Liver (tissue), 9 donors: ENCODE measurements around the gene CREB1. TPM values are rescaled to one million over a fixed set of nuclear protein-coding genes. Genes with fewer than 3 reads are reported as not detected.
"Not testable (repeated sequence)": the region's sequence is repeated elsewhere in the genome, so short reads cannot be mapped to it uniquely, and the experiment has no call there.

Experiments
- DNase-seq: peaks from one replicate; pipeline ENCODE4 v3.0.0-alpha.2; 2017; ENCODE audit warnings: low spot score
- H3K27ac ChIP-seq, 2 donors: one replicate each; pipeline ENCODE4 v1.7.0; 2013; ENCODE audit warnings: inconsistent platforms in 2 of 2, low read length in 2 of 2, control low read depth in 1 of 2, low read depth in 1 of 2, mild to moderate bottlenecking in 1 of 2
- H3K27me3 ChIP-seq, 4 donors: one replicate each; pipeline versions ENCODE4 v1.6.1 to v1.7.0; 2013; ENCODE audit warnings: low read length in 3 of 4, inconsistent platforms in 1 of 4, mild to moderate bottlenecking in 1 of 4, moderate library complexity in 1 of 4; ENCODE audit not compliant: control insufficient read depth in 4 of 4, insufficient read depth in 4 of 4
- H3K36me3 ChIP-seq, 4 donors: one replicate each; pipeline versions ENCODE4 v1.6.1 to v1.7.0; 2013; ENCODE audit warnings: low read length in 3 of 4, mild to moderate bottlenecking in 3 of 4, low read depth in 1 of 4, moderate library complexity in 1 of 4; ENCODE audit not compliant: control insufficient read depth in 4 of 4, insufficient read depth in 3 of 4
- H3K4me1 ChIP-seq, 4 donors: one replicate each; pipeline versions ENCODE4 v1.6.1 to v1.7.0; 2013; ENCODE audit warnings: low read length in 3 of 4, mild to moderate bottlenecking in 3 of 4, moderate library complexity in 1 of 4; ENCODE audit not compliant: control insufficient read depth in 4 of 4, insufficient read depth in 4 of 4
- H3K4me3 ChIP-seq, 3 donors: one replicate each; pipeline versions ENCODE4 v1.6.1 to v1.7.0; 2013; ENCODE audit warnings: low read length in 3 of 3, control low read depth in 1 of 3, low read depth in 1 of 3, mild to moderate bottlenecking in 1 of 3
- H3K9ac ChIP-seq, 2 donors: one replicate each; pipeline ENCODE4 v1.7.0; 2013; ENCODE audit warnings: low read length in 2 of 2, mild to moderate bottlenecking in 2 of 2, moderate library complexity in 2 of 2, control low read depth in 1 of 2, low read depth in 1 of 2
- H3K9me3 ChIP-seq, 4 donors: one replicate each; pipeline versions ENCODE4 v1.6.1 to v1.7.0; 2013; ENCODE audit warnings: low read length in 3 of 4; ENCODE audit not compliant: control insufficient read depth in 4 of 4
- EGR1 ChIP-seq, 2 donors: IDR thresholded peaks; 2 replicates each; pipeline ENCODE4 v1.6.1; 2016 to 2018; ENCODE audit warnings: antibody characterized with exemption in 2 of 2, low read depth in 2 of 2
- FOXA1 ChIP-seq: IDR thresholded peaks from 2 replicates; pipeline ENCODE4 v1.6.1; 2016; ENCODE audit warnings: antibody characterized with exemption
- FOXA2 ChIP-seq: IDR thresholded peaks from 2 replicates; pipeline ENCODE4 v1.6.1; 2016; ENCODE audit warnings: antibody characterized with exemption
- GABPA ChIP-seq, 2 donors: IDR thresholded peaks in 1 of 2; conservative IDR thresholded peaks in 1 of 2; 2 replicates each; pipeline ENCODE4 v1.6.1; 2016; ENCODE audit warnings: antibody characterized with exemption in 2 of 2, mild to moderate bottlenecking in 1 of 2, moderate library complexity in 1 of 2
- HNF4A ChIP-seq, 2 donors: conservative IDR thresholded peaks; 2 replicates each; pipeline ENCODE4 v1.6.1; 2016; ENCODE audit warnings: antibody characterized with exemption in 2 of 2, mild to moderate bottlenecking in 2 of 2
- MAX ChIP-seq: IDR thresholded peaks from 2 replicates; pipeline ENCODE4 v1.6.1; 2016; ENCODE audit warnings: antibody characterized with exemption
- NR2F2 ChIP-seq: IDR thresholded peaks from 2 replicates; pipeline ENCODE4 v1.6.1; 2016; ENCODE audit warnings: antibody characterized with exemption
- RAD21 ChIP-seq, 2 donors: IDR thresholded peaks; 2 replicates each; pipeline ENCODE4 v1.6.1; 2016; ENCODE audit warnings: antibody characterized with exemption in 2 of 2, mild to moderate bottlenecking in 2 of 2
- REST ChIP-seq: IDR thresholded peaks from 2 replicates; pipeline ENCODE4 v1.6.1; 2016; ENCODE audit warnings: antibody characterized with exemption, mild to moderate bottlenecking
- RXRA ChIP-seq, 2 donors: IDR thresholded peaks; 2 replicates each; pipeline ENCODE4 v1.6.1; 2017 to 2018; ENCODE audit warnings: antibody characterized with exemption in 2 of 2, mild to moderate bottlenecking in 1 of 2
- SP1 ChIP-seq: IDR thresholded peaks from 2 replicates; pipeline ENCODE4 v1.6.1; 2018; ENCODE audit warnings: antibody characterized with exemption, mild to moderate bottlenecking
- YY1 ChIP-seq: IDR thresholded peaks from 2 replicates; pipeline ENCODE4 v1.6.1; 2016; ENCODE audit warnings: antibody characterized with exemption, mild to moderate bottlenecking
- WGBS: extraction: QIAGEN DNeasy Blood & Tissue Kit; methylation state at CpG from one replicate; pipeline ENCODE4 v1.1.7; 2013; 5-methylcytosine and 5-hydroxymethylcytosine counted together
- polyA plus RNA-seq, 2 donors: library from polyadenylated mRNA; stranded (reverse) in 1 of 2; unstranded in 1 of 2; fragments of 200-250 nt in 1 of 2; fragments of >200 nt in 1 of 2; fragmentation: Nextera tagmentation in 1 of 2; extraction: Ambion mirVana in 1 of 2; gene quantifications; one replicate each; pipeline versions ENCODE4 v1.2.1 to v1.2.3, GENCODE V29; 2013 to 2015
- total RNA-seq, 2 donors: library from RNA; depleted of rRNA; stranded (reverse); fragments of >200 nt; gene quantifications; one replicate each; pipeline ENCODE4 v1.2.3, GENCODE V29; 2014
- TF ChIP-seq, protein P1 (sequence below): fragments of 150-350 bp; IDR thresholded peaks from 2 replicates; pipeline ENCODE4 v1.5.1; 2017; ENCODE audit warnings: improper control_type of control experiment, low read depth, low read length; ENCODE audit not compliant: missing input control
- TF ChIP-seq, protein P2 (sequence below): IDR thresholded peaks from 2 replicates; pipeline ENCODE4 v1.6.1; 2016; ENCODE audit warnings: antibody characterized with exemption
- donor health status: healthy.
- donor health status: healthy.
- donor health status: healthy.
- donor health status: healthy.
- donor health status: healthy.

The CREB1 gene
- total and polyA plus RNA-seq, 4 donors, result 4.4 to 24.4 (median 14.5) TPM

GRCh38 chr2:207643892-207644291 lies 114.1 kb downstream of the CREB1 start:
- Histone ChIP-seq H3K27ac (no peak overlapping the region), H3K9ac (no peak overlapping the region), H3K27me3 (no peaks in the 10 kb centered on the region), H3K4me1 (peaks cover 0 to 2% (median 0%) of the 10 kb centered on the region in 4 donors), H3K4me3 (no peak overlapping the region), H3K36me3 (no peaks in the 10 kb centered on the region), H3K9me3 (no peaks in the 10 kb centered on the region)
- DNase-seq, result no peak
- TF ChIP-seq, protein P1, sequence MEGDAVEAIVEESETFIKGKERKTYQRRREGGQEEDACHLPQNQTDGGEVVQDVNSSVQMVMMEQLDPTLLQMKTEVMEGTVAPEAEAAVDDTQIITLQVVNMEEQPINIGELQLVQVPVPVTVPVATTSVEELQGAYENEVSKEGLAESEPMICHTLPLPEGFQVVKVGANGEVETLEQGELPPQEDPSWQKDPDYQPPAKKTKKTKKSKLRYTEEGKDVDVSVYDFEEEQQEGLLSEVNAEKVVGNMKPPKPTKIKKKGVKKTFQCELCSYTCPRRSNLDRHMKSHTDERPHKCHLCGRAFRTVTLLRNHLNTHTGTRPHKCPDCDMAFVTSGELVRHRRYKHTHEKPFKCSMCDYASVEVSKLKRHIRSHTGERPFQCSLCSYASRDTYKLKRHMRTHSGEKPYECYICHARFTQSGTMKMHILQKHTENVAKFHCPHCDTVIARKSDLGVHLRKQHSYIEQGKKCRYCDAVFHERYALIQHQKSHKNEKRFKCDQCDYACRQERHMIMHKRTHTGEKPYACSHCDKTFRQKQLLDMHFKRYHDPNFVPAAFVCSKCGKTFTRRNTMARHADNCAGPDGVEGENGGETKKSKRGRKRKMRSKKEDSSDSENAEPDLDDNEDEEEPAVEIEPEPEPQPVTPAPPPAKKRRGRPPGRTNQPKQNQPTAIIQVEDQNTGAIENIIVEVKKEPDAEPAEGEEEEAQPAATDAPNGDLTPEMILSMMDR, result no peak
- TF ChIP-seq RAD21 (IDR thresholded peaks at IDR 0.05) (no peak), NR2F2 (no peak), FOXA1 (no peak), EGR1 (IDR thresholded peaks at IDR 0.05; ENCODE audit: low read depth in 2 of 2) (no peak), REST (no peak), MAX (no peak), YY1 (no peak), RXRA (IDR thresholded peaks at IDR 0.05) (no peak), HNF4A (conservative IDR thresholded peaks at IDR 0.05) (no peak), FOXA2 (no peak), GABPA (IDR thresholded peaks at IDR 0.05 in 1 of 2, conservative IDR thresholded peaks at IDR 0.05 in 1 of 2) (no peak), SP1 (no peak)
- TF ChIP-seq, protein P2, sequence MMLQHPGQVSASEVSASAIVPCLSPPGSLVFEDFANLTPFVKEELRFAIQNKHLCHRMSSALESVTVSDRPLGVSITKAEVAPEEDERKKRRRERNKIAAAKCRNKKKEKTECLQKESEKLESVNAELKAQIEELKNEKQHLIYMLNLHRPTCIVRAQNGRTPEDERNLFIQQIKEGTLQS, result no peak
- WGBS, result 97% methylated on average over 1 of the region's 1 CpG

DNA sequence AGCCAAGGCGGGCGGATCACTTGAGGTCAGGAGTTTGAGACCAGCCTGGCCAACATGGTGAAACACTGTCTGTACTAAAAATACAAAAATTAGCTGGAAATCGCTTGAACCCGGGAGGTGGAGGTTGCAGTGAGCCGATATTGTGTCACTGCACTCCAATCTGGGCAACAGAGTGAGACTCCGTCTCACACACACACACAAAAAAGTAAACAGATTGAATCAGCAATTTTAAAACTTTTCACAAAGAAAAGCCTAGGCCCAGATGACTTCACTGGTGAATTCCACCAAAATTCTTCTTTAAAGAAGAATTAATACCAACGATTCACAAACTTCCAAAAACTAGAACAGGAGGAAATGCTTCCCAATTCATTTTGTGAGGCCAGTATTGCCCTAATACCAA lies 116.8 kb downstream of the CREB1 start:
- 70% methylated on average over 7 of the region's 7 CpGs for WGBS
- not testable (repeated sequence) for H3K27me3 ChIP-seq, H3K9me3 ChIP-seq, H3K9ac ChIP-seq, H3K4me3 ChIP-seq, H3K27ac ChIP-seq, H3K4me1 ChIP-seq, DNase-seq, H3K36me3 ChIP-seq

Other genes starting within 250 kb of the CREB1 start
- gene METTL21A, start 95.4 kb downstream of the CREB1 start, total RNA-seq, result 10 to 100 TPM; 13.4 to 27.4 TPM
- gene METTL21A, start 95.4 kb downstream of the CREB1 start, polyA plus RNA-seq, result 10 to 100 TPM; 10.0 to 11.3 TPM
- gene CCNYL1, start 181.7 kb downstream of the CREB1 start, total RNA-seq, result 1 to 10 TPM; 7.6 to 8.8 TPM
- 1 to 10 TPM; 5.8 to 9.3 TPM for gene CCNYL1, start 181.7 kb downstream of the CREB1 start, polyA plus RNA-seq
- gene FZD5, start 239.9 kb downstream of the CREB1 start, total RNA-seq, result 10 to 100 TPM; 31.0 to 31.1 TPM
- 10 to 100 TPM; 14.7 to 23.1 TPM for gene FZD5, start 239.9 kb downstream of the CREB1 start, polyA plus RNA-seq